ENCODE measurements around the gene PLOD2.

The PLOD2 gene

DNA sequence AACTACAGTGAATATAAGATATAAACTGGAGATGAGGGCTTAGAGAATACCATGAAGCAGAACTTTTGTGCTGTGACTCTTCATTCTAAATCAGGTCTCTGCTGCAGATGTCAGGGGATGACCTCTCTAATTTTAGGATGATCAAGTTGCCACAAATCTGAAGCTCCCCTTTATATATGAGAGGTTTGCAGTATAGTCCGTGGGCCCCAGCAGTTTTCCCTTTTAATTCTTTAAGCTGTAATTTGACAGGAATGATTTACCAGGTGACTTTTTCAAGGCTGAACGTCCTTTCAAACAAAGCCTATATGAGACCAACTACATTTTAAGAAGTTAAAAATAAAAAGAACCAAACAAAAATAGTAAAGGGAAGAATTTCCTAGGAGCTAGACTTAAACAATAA lies 4.9 kb upstream of the PLOD2 start:
- DNase-seq, result no peak

DNA sequence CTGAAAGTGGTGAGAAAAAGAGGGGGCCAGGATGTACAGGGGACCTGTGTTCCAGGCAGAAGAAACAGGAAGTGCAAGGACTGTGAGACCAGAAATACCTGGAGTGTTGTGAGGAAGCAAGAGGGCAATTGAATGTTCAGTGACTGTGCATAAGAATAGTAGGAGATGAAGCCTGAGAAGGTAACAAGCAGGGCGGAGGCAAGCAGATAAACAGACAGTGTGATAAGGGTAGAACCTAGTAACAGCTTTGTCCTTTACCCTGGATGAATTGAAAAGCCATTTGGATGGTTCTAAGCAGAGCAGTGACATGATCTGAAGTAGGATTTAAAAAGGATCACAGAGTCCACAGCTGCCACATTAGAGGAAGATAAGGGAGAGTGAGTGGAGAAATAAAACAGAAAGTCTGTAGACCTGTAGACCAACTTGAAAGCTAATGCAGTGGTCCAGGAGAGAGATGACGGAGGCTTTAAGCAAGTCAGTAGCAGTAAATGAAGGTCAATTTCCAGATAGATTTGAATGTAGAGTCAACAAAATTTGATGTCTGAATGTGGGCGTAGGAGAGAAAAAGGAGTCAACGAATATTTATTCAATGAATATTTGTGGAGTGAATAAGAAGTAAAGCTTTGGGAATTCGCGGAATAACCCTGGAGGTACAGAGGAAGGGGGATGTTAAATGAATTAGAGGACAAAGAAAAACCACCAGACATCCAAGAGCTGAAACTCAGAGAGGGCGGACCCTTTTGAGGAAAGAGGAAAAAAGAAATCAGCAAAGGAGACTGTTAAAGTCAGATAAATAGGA lies 4.2 kb upstream of the PLOD2 start:
- DNase-seq, result no peak

DNA sequence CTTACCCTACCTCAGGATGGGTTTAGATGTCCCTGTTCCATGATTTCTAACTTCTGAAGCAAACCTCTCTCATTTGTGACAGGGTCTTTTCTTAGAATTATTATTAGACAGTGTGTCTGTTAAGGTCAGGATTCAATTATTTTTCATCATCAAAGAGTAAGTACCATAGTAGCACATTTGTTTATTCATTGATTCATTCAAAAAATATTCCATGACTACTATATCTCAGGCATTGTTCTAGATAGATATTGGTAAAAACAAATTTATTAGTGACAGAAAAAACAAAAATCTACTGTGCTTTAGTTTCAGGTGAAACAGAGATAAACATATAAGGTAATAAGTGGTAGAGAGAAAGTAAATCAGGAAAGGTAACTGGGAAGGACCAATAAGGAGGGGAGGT lies 3.5 kb upstream of the PLOD2 start:
- no peak for DNase-seq

DNA sequence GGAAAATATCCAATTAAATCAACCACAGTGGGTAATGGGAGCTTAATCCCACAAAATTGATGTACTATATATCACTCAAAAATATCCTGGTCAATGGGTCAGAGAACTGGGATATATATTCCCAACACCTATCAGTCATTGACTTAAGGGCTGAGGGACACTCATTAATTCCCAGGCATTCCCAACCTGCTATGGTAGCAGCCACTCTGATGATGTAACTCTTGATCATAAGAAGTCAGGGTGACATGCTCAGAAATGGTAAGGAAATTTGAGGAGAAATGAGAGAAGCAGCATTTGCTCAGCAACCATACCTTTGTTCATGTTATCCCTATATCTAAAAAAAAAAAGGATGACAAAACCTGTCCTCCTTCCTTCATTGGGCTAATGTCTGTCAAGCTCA lies 3.1 kb upstream of the PLOD2 start:
- no peak for DNase-seq

DNA sequence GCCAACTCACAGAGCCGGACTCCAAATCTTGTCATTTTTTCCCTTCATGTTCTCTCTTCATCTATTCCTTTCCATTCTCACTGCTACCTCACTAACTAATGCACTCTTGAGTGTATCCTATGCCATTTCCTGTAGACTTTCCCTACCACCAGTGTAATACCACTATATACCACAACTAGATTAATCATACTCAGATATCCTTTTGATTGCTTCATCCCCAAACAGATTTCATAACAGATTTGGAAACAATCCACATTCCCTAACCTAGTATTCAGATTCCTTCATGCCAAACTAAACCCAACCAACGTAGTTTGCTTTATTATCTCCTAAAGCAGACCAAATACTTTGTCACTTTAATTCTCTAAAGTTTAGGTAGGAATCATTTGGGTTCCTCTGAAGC lies 2.6 kb upstream of the PLOD2 start:
- no peak for DNase-seq

DNA sequence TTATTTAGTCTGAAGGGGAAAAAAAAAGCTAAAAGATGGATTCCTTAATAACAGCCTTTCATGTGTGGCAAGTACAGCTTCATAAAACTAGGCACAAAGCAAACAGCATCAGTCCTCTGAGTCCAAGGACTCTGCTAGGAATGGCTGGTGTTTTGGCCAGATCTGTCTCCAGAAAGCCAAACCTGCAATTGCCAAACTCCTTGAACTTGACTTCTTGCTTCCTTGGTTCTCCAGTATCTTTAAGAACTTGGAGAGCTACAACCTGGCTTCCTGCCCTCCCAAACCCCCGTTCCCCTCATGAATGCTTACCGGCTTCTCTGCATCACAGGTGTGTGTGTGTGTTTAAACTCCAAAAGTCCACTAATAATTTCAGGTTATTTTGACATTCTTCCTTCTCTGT lies 1.6 kb upstream of the PLOD2 start:
- no peak for DNase-seq

DNA sequence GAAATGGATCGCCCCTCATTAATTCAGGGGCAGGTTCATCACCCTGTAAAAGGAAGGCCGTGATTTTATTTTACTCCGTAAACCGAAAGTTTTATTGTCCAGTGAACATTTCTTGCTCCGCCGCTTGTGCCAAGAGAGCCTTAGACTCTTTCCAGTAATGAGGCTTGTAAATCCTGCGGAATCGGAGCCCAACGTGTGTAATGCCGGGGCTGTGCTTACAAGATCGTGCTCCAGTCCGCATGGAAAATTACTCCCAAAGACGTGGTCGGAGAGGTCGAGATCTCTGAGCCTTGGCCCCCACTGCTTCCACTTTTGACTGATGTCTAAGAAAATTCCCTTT lies 649 bp upstream of the PLOD2 start:
- DNase-seq, result no peak

DNA sequence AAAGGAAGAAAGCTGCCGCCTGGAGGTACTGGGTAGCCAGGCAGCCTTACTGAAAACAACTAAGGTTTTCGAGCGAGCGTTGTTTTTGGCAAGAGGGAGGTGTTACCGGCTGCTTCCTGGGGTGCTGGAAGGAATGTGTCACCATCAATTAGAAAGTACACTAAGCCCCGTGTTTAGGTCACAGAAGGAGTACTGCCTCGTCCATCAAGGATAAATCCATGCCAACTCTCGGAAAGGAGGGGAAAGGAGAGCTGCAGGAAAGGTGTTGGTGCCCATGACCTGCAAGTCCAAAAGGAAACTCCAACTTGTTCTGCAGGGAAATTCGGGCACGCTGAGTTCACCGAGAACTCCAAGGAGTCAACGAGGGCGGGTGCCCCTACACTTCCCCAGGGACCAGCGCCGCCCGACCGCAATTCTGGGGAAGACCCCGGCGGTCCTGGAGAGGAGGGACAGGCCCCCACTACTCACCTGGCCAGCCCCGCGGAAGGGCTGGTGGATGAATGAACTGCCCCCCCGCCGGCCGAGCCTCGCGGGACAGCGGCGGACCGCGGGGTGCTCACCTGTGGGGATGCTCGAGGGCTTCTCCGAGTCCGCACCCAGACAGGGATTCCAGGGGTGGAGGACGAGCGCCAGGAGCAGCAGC lies 542 bp downstream of the PLOD2 start:
- no peak for DNase-seq

DNA sequence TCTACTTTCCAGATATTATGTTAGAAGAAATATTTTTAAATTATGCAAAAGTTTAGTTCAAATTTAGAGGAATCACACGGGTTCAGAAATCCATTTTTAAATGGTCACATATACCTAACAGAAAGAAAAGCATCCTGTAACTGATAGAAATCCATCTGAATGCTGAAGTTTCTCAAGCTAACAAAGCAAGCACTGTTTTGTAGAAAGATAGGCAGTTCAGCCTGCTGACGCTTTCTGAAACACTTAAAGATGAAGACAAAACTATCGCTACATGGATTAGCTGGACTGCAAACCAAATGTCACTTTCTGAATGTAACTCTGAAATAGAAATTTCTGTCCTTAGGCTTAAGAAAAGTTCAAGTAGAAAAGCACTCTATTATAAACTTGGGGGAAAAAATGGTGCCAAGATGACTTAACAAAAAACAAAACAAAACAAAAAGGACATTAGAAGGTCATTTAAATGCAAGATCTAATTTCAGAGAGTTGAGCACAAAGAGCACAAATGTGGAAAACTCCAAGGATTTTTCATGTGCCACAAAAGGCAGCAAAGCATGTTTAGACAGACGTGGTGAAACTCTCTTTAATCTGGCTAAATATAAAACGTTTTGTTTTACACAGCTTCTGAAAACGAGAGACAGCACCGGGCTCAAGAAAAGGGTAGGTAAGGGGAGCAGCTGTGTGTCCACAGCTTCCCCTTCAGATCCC lies 1.2 kb downstream of the PLOD2 start:
- no peak for DNase-seq

DNA sequence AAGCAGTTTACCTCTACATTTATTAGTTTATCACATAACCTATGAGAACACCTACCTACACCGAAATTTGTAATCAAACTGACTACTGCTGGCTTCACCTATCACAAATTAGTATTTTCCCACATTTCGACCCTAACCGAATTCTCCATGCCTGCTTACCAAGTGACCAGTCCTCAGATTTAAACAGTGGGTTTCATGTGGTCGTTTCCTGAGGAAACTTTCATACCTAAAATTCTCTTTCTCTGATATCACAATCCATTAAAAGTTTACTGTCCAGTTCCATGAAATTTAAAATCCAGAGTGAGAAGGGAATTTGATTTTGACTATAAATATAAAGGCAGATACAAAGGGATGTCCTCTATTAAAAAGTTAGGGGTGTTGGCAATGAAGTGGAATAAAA lies 1.9 kb downstream of the PLOD2 start:
- DNase-seq, result no peak

DNA sequence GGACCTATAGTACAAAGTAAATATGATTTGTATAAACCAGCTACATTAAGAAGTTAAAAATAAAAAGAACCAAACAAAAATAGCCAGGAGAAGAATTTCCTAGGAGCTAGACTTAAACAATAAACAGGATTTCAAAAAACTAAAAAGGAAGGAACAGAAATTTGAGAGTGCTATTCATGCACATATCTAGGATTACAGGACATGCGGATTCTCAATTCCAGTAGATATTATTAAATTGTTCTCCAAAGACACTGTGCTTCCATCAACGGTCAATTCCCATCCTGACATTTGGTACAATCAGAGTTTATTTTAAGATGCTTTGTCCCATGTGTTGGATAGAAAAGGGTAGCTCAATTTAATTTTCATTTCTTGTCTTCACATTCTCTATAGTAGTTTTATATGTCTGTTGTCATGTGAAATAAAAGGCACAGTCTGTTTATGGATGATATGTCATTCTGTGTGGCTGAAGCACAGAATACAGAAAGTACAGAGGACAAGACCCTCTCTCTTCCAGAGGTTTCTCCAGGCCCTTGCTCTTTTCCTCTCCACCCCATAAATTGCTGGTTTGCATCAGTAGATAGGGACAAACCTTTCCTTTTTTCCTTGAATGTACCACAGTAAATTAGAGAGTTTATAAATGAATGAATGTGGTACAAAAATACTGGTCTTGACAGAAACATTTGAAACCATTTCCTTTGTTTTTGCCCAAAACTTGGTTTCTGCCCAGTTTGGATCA lies 3.5 kb downstream of the PLOD2 start:
- DNase-seq, result no peak

DNA sequence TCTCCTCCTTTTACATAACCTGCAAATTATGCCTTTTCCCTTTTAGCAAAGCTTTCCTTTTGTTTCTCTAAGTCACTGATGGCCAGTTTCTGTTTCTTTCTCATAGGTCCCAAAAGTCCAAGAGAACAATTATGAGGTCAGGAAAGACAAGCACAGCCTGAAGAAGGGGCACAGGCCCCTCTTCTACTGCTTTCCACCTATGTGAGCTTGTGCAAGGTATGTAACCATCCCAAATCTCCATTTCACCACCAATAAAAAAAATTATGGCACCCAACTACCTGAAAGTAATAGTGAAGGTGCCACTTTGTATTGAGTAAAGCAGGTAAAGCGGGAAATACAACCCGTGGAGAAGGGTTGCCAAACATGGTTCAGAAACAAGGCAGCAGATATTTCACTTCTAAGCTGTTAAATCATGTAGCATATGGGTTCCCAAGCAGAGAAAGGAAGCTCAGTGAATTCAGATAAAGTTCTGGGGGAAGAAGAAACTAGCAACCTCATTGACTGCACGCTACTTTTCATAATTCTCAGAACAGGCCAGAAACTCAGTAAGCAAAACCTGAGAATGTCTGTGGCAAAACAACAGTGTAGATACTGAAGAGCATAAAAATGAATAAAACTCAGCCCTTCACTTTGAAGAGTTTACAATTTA lies 4.2 kb downstream of the PLOD2 start:
- DNase-seq, result no peak

DNA sequence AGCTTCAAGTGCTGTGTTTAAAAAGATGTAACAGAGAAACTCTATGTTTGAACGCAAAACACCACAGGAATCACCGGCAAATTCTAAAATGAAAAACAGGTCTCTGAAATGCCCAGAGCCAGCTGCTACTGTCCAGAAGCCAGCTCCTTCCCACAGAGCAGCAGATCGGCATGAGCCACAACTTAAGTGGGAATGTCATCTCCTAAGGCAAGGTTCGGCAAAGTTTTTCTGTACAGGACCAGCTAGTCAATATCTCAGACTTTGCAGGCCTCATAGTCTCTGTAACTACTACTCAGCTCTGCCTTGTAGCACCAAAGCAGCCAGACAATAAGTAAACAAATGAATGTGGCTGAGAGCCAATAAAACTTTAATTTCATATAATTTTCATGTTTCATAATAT lies 4.9 kb downstream of the PLOD2 start:
- DNase-seq, result no peak

DNA sequence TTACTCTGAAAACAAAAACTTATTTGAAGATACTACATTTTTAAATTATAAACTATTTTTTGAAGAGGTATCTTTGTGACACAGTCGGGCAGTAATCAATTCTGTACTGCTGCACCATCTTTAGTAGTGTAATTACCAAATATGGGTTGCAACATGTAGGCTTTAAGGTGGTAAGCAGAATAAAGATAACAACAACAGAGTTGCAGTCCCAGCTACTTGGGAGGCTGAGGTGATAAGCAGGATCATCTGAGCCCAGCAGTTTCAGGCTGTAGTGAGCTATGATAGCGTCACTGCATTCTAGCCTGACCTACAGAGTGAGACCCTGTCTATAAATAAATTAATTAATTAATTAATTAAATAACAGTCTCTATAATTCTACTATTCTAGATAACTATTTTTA lies 6.0 kb downstream of the PLOD2 start:
- DNase-seq, result no peak

DNA sequence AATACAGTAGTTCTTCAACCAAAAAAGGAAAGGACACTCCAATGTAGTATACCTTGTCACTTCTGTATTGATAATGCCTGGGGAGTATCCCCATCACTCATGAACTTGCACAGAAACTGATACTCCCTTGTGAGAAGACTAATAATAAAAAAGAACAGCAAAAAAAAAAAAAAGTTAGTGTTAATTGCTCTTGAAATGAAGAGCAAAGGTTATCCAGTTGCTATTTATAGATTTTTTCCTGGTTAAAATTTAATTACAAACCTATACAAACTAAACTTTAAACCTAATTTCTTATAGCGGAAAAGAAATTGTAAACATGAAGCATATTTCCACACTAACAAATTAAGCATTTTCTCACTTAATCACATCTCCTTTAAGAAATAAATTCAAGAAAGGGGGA lies 6.7 kb downstream of the PLOD2 start:
- no peak for DNase-seq

DNA sequence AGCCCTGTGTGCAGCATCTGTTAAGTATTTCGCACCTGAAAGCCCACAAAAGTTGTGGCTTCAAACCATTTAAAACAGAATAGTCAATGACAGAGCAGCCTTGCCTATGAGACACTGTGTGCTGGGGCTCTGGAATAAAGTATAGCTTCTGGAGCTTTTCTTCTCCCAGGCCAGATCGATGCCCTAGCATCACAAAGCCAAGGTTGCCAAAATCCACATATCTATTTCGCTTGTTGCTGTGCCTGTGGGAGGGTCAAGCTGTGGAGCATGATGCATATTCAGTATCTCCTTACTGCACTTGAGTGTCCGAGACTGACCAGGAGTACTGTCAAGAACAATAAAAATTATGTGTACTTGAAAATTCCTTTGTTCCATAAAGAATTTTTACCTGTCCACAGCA lies 7.6 kb downstream of the PLOD2 start:
- no peak for DNase-seq

DNA sequence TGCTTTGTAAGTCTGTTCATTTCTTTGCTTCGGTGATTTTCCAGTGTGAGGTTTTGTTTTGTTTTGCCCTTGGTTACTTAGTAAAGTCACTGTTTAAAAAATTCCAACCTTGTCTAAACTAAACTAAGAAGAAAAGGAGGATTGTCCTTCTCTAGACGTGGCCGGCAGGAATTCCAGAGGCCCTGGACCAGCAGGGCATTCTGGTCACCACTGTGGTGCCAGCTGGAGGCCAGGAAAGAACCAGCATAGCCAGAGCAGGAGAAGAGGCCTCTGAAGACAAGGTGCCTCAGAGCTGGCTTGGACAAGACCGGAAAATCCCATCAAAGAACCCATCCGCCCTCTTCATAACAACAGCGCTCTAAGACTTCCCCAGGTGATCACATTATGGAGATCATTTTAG lies 8.2 kb downstream of the PLOD2 start:
- DNase-seq, result no peak

DNA sequence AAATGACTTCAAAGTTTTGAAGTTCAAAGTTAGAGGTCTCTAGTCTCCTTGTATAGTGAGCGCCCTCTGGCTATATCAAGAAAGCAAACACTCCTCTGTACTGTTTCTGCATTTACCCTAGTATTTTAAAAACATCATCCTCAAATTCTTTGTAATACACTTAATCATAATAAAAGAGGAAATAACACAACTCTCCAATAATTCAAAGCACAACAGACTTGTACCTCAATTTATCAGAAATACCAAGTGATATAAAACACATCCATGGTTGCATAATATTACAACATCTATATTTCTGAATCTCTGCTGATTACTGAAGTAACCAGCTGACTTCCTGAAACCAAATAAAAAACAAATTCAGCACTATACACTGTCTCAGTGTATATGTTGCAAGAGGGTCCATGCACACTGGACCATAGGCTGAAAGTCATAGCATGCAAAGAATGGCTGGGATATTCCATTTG lies 12.5 kb downstream of the PLOD2 start:
- no peak for DNase-seq

DNA sequence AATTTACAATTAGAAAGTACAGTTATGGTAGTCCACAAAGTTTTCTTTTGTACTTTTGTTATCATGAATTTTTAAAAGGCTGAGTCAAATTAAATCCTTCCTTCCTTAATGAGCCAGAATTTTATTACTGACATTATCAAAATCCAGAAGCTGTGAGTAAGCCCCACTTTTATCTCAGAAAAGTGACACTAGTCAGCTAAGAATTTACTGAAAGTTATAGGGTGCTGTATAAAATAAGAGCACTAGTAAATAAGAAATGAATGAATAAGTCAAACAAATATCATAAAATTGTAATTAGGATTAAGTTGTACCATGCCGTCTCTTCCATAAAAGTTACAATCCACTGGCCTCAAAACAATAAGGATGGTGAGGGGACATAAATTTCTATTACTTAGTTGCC lies 15.3 kb downstream of the PLOD2 start:
- DNase-seq, result no peak

DNA sequence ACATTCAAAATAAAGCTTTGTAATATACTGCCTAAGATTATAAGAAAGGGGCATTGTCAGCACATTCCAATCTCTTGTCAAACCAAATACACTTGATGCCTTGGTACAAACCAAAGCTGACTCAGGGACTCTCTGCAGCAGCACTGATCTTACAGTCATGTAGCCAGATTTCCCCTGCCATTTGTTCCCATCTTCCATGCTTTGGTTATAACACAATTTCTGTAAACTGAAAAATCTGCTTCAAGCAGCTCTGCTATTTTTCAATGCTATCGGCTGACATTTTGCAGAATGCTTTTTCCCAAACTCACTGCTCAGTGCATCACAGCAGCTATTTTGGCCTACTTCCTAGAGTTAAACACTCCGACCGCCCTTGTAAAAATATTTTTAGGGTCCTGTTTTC lies 18.2 kb downstream of the PLOD2 start:
- DNase-seq, result no peak

DNA sequence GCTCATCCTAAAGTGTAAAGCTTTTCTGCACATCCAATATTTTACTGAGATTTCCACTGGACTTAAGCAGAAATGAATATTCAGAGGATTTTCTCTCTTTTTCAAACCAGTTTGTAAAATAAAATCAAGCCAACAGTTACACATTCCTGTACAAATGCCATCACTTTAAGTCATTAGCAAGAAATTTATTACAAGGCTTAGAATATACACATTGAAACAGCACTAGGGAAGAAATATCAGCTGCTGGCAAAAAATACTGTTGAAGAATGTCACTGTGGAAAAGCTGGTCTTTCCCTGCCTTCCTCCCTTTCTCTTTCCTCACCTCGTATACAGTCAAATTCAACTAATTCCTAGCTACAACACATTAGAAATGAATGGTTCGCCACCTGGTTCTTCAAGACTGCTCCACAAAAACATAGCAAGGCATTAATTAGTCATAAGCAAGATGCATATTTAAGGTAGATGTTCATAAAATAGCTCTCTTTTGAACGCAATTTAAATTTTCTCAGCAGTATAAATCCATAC lies 21.3 kb downstream of the PLOD2 start:
- no peak for DNase-seq

DNA sequence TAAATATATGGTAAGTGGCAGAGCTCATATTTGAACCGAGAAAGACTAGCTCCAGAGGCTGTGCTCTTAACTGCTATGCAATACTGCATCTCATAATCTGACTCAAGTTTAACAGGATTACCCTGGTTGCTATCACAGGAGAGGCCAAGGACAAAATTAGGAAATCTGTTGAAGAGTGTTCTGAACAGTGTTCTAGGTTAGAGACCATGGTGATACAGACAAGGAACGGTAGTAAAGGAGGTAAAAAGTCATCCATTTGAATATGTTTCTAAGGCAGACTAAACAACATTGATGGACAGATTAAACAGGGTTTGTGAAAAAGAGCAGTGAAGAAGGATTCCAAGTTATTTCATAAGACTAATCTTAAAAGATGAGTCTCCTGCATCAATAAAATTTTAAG lies 22.1 kb downstream of the PLOD2 start:
- DNase-seq, result no peak

DNA sequence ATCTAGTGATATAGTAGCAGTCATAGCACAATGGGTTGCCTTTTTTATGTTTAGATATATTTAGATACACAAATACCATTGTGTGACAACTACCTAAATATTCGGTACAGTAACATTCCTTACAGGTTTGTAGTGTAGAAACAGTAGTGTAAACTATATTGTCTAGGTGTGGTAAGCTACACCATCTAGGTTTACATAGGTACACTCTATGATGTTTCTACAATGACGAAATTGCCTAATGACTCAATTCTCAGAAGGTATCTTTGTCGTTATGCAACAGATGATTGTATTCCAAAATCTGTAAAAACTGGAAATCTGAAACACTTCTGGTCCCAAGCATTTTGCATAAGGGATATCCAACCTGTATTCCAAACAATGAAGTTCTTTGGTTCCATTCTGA lies 24.3 kb downstream of the PLOD2 start:
- no peak for DNase-seq

Data from stimulated activated CD4-positive, alpha-beta T cell treated with anti-CD3 and anti-CD28 coated beads, Interleukin-4, amount 100 ng/mL, for 24 hours (primary cell).